HL-60/S4 treated with phorbol 12-myristate 13-acetate at 8.2 ng/mL for 4 days and 3 days (cell line): Measurements from ENCODE around the gene APEH.
"Not testable (repeated sequence)": the region's sequence is repeated elsewhere in the genome, so short reads cannot be mapped to it uniquely, and the experiment has no call there.

ENCODE experiments used
- in situ Hi-C: fragments of 300-500 bp; cut with MboI; formaldehyde crosslinking; loops from 2 replicates; pipeline ENCODE4 v1.15.0; 2022; ENCODE audit warnings: low sequenced_read_pairs

The APEH gene

GRCh38 chr3:49688338-49689045, 14.3 kb downstream of the APEH start:
- in situ Hi-C loops = not testable (repeated sequence)

GRCh38 chr3:49689046-49689907, 15.1 kb downstream of the APEH start, which contains the start of the genes MST1 and RNF123:
TSS of gene MST1 (minus strand) at chr3:49689474. CDS start at chr3:49688691, 783 bp downstream.
TSS of gene RNF123 (plus strand) at chr3:49689557. CDS start at chr3:49691166, 1,609 bp downstream.
- in situ Hi-C loops = no loop called here

GRCh38 chr3:49689908-49690624, 15.9 kb downstream of the APEH start:
- in situ Hi-C loops = not testable (repeated sequence)

GRCh38 chr3:49690856-49691255, 16.7 kb downstream of the APEH start:
- in situ Hi-C loops = not testable (repeated sequence)

GRCh38 chr3:49691481-49691880, 17.3 kb downstream of the APEH start:
- in situ Hi-C loops = not testable (repeated sequence)

GRCh38 chr3:49694409-49695070, 20.4 kb downstream of the APEH start:
- in situ Hi-C loops = not testable (repeated sequence)

- in situ Hi-C loops = not testable (repeated sequence)
These were observed 21.3 kb downstream of the APEH start for GRCh38 chr3:49695350-49696015.

- in situ Hi-C loops = no loop called here
These were observed 25.3 kb downstream of the APEH start for GRCh38 chr3:49699281-49699979.

GRCh38 chr3:49700014-49700413, 25.9 kb downstream of the APEH start:
- in situ Hi-C loops = no loop called here

- in situ Hi-C loops = no loop called here
These were observed 26.4 kb downstream of the APEH start for GRCh38 chr3:49700453-49701128.

GRCh38 chr3:49701388-49702077, 27.4 kb downstream of the APEH start:
- in situ Hi-C loops = no loop called here

GRCh38 chr3:49702672-49703071, 28.5 kb downstream of the APEH start:
- in situ Hi-C loops = no loop called here

- in situ Hi-C loops = no loop called here
These were observed 29.3 kb downstream of the APEH start for GRCh38 chr3:49703443-49703927.

- in situ Hi-C loops = no loop called here
These were observed 29.8 kb downstream of the APEH start for GRCh38 chr3:49703956-49704355.

GRCh38 chr3:49704629-49705028, 30.5 kb downstream of the APEH start:
- in situ Hi-C loops = no loop called here

- in situ Hi-C loops = no loop called here
These were observed 31.3 kb downstream of the APEH start for GRCh38 chr3:49705390-49705960.

GRCh38 chr3:49706456-49707112, 32.4 kb downstream of the APEH start:
- in situ Hi-C loops = no loop called here
